Mesenchymal stem cell (in vitro differentiated cells and primary cell): Measurements from ENCODE around the gene JPT1.
A peak's percentile ranks its signal among the peaks of the same experiment; 100 is the strongest.

ENCODE experiments used
- DNase-seq: peaks from one replicate; pipeline ENCODE4 v3.0.0-alpha.2; 2013
- H2AFZ ChIP-seq: one replicate; pipeline ENCODE4 v1.6.1; 2013; ENCODE audit warnings: low read depth, mild to moderate bottlenecking, control low read depth, inconsistent platforms, low read length, moderate library complexity
- H2AK5ac ChIP-seq: 2 replicates; pipeline ENCODE4 v1.6.1; 2013; ENCODE audit warnings: low read length, moderate library complexity, mild to moderate bottlenecking, inconsistent platforms; ENCODE audit not compliant: severe bottlenecking
- H2BK120ac ChIP-seq: one replicate; pipeline ENCODE4 v1.6.1; 2013; ENCODE audit warnings: low read depth, mild to moderate bottlenecking, inconsistent platforms, low read length, moderate library complexity
- H2BK12ac ChIP-seq, 2 experiments: one replicate each; pipeline ENCODE4 v1.6.1; 2013; ENCODE audit warnings: inconsistent platforms in 2 of 2, low read length in 2 of 2, mild to moderate bottlenecking in 2 of 2, moderate library complexity in 2 of 2, control low read depth in 1 of 2
- H2BK15ac ChIP-seq: one replicate; pipeline ENCODE4 v1.6.1; 2013; ENCODE audit warnings: mild to moderate bottlenecking, low read depth, inconsistent platforms; ENCODE audit not compliant: poor library complexity, severe bottlenecking
- H2BK5ac ChIP-seq: 2 replicates; pipeline ENCODE4 v1.6.1; 2013; ENCODE audit warnings: low read depth, mild to moderate bottlenecking, low read length, control low read depth, inconsistent platforms; ENCODE audit not compliant: poor library complexity, severe bottlenecking
- H3K14ac ChIP-seq, 2 experiments: one replicate each; pipeline ENCODE4 v1.6.1; 2013; ENCODE audit warnings: inconsistent platforms in 2 of 2, low read length in 2 of 2, control low read depth in 1 of 2, mild to moderate bottlenecking in 1 of 2, moderate library complexity in 1 of 2
- H3K18ac ChIP-seq, 2 experiments: one replicate each; pipeline ENCODE4 v1.6.1; 2013; ENCODE audit warnings: inconsistent platforms in 2 of 2, low read length in 2 of 2, control low read depth in 1 of 2, low read depth in 1 of 2, mild to moderate bottlenecking in 1 of 2
- H3K23ac ChIP-seq, 2 experiments: one replicate each; pipeline ENCODE4 v1.6.1; 2013; ENCODE audit warnings: inconsistent platforms in 2 of 2, low read length in 2 of 2, mild to moderate bottlenecking in 2 of 2, moderate library complexity in 2 of 2, control low read depth in 1 of 2
- H3K27ac ChIP-seq: 2 replicates; pipeline ENCODE4 v1.5.1; 2013; ENCODE audit warnings: mild to moderate bottlenecking, moderate library complexity, low read length, control low read depth, inconsistent platforms; ENCODE audit not compliant: poor library complexity, severe bottlenecking
- H3K27me3 ChIP-seq, 2 experiments: 2 replicates each; pipeline versions ENCODE4 v1.6.1 to v1.7.0; 2013; ENCODE audit warnings: low read length in 2 of 2, mild to moderate bottlenecking in 2 of 2, moderate library complexity in 2 of 2, control low read depth in 1 of 2, inconsistent platforms in 1 of 2; ENCODE audit not compliant: control insufficient read depth in 1 of 2, insufficient read depth in 1 of 2
- H3K36me3 ChIP-seq, 2 experiments: 2 replicates each; pipeline versions ENCODE4 v1.6.1 to v1.7.0; 2013; ENCODE audit warnings: low read length in 2 of 2, control low read depth in 1 of 2, inconsistent platforms in 1 of 2, low read depth in 1 of 2, mild to moderate bottlenecking in 1 of 2; ENCODE audit not compliant: insufficient read depth in 2 of 2, control insufficient read depth in 1 of 2
- H3K4ac ChIP-seq, 2 experiments: one replicate each; pipeline ENCODE4 v1.6.1; 2013; ENCODE audit warnings: inconsistent platforms in 2 of 2, low read length in 2 of 2, mild to moderate bottlenecking in 2 of 2, moderate library complexity in 2 of 2, control low read depth in 1 of 2, low read depth in 1 of 2
- H3K4me1 ChIP-seq: 2 replicates; pipeline ENCODE4 v1.6.1; 2013; ENCODE audit warnings: low read depth, low read length, control low read depth; ENCODE audit not compliant: control insufficient read depth, insufficient read depth
- H3K4me2 ChIP-seq: 2 replicates; pipeline ENCODE4 v1.6.1; 2013; ENCODE audit warnings: low read length, mild to moderate bottlenecking, inconsistent platforms; ENCODE audit not compliant: poor library complexity, severe bottlenecking
- H3K4me3 ChIP-seq, 2 experiments: 2 replicates each; pipeline versions ENCODE4 v1.5.1 to v1.7.0; 2013; ENCODE audit warnings: low read length in 2 of 2, mild to moderate bottlenecking in 2 of 2, control low read depth in 1 of 2, low read depth in 1 of 2; ENCODE audit not compliant: insufficient read depth in 1 of 2
- H3K79me1 ChIP-seq: replicated peaks from 2 replicates; pipeline ENCODE4 v1.6.1; 2013; ENCODE audit warnings: mild to moderate bottlenecking, control low read depth, low read length, inconsistent platforms; ENCODE audit not compliant: poor library complexity, severe bottlenecking
- H3K9ac ChIP-seq: 2 replicates; pipeline ENCODE4 v1.7.0; 2013; ENCODE audit warnings: mild to moderate bottlenecking, low read length, moderate library complexity
- H3K9me3 ChIP-seq: 2 replicates; pipeline ENCODE4 v1.7.0; 2013; ENCODE audit warnings: mild to moderate bottlenecking, low read length; ENCODE audit not compliant: control insufficient read depth
- H4K8ac ChIP-seq: one replicate; pipeline ENCODE4 v1.6.1; 2013; ENCODE audit warnings: inconsistent platforms, mild to moderate bottlenecking, low read length, moderate library complexity
- H4K91ac ChIP-seq: one replicate; pipeline ENCODE4 v1.6.1; 2013; ENCODE audit warnings: mild to moderate bottlenecking, low read length, inconsistent platforms
- WGBS: methylation state at CpG from one replicate; pipeline ENCODE4 v1.1.7; 2013; ENCODE audit warnings: mixed read lengths; 5-methylcytosine and 5-hydroxymethylcytosine counted together

Gene JPT1

DNA sequence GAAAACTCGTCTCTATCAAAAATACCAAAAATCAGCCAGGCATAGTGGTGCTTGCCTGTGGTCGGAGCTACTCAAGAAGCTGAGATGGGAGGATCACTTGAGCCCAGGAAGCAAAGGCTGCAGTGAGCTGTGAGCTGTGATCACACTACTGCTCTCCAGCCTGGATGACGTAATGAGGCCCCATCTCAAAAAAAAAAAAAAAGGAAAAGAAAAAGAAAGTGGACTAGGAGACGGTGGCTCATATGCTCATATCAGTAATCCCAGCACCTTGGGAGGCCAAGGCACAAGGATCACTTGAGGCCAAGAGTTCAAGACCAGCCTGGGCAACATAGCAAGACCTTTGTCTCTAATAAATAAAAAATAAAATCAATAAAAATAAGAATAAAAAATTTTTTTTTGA, 37.3 kb upstream of the JPT1 start:
- Histone ChIP-seq H3K14ac (no peak overlapping the region), H2BK15ac (no peak overlapping the region), H3K23ac (no peak overlapping the region), H3K27ac (no peak overlapping the region), H3K18ac (no peak overlapping the region), H3K4ac (no peak overlapping the region), H4K8ac (no peak overlapping the region), H4K91ac (no peak overlapping the region), H3K9ac (peak overlapping the region; percentile 16), H3K27me3 (no peaks in the 10 kb centered on the region), H2BK12ac (no peak overlapping the region), H3K9me3 (no peaks in the 10 kb centered on the region), H3K4me1 (peaks cover 3% of the 10 kb centered on the region), H2BK120ac (no peak overlapping the region), H3K4me2 (no peak overlapping the region), H2BK5ac (no peak overlapping the region), H3K79me1 (no peaks in the 10 kb centered on the region), H3K36me3 (no peaks in the 10 kb centered on the region), H2AFZ (no peak overlapping the region), H2AK5ac (no peak overlapping the region), H3K4me3 (no peak overlapping the region)
- 68% methylated on average over 3 of the region's 4 CpGs for WGBS
- DNase-seq = peak; percentile 71

DNA sequence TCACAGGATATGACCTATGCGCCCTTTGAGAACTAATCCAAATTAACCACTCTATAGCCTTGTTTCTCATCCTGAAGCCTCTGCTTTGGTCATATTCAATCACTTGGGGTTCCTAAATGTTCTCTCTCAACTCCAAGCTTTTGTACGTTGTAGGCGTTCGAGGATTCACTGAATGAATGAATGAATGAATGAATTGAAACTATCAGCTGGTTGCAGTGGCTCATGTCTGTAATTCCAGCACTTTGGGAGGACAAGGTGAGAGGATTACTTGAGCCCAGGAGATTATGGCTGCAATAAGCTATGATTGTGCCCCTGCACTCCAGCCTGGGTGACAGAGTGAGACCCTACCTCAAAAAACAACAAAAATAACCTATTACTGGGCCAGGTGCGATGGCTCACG, 34.3 kb upstream of the JPT1 start:
- Histone ChIP-seq H3K36me3 (no peaks in the 10 kb centered on the region), H2AK5ac (peak overlapping the region; percentile 89), H2BK15ac (no peak overlapping the region), H3K14ac (no peak overlapping the region), H3K9me3 (no peaks in the 10 kb centered on the region), H3K18ac (no peak overlapping the region), H4K91ac (no peak overlapping the region), H4K8ac (no peak overlapping the region), H3K4me2 (no peak overlapping the region), H3K4me3 (no peak overlapping the region), H3K9ac (no peak overlapping the region), H2BK5ac (no peak overlapping the region), H3K79me1 (peaks cover 4% of the 10 kb centered on the region), H3K4me1 (peaks cover 3% of the 10 kb centered on the region), H2BK120ac (no peak overlapping the region), H2AFZ (no peak overlapping the region), H3K4ac (no peak overlapping the region), H3K27ac (no peak overlapping the region), H3K23ac (no peak overlapping the region), H2BK12ac (no peak overlapping the region), H3K27me3 (no peaks in the 10 kb centered on the region)
- no peak for DNase-seq
- WGBS = 97% methylated on average over 6 of the region's 6 CpGs

- Histone ChIP-seq H2BK12ac (no peak overlapping the region), H3K27me3 (no peaks in the 10 kb centered on the region), H4K91ac (no peak overlapping the region), H3K4ac (peak overlapping the region in 1 of 2 experiments; percentile 75), H3K14ac (no peak overlapping the region), H3K27ac (no peak overlapping the region), H3K4me1 (peaks cover 6% of the 10 kb centered on the region), H3K4me2 (no peak overlapping the region), H2AK5ac (peak overlapping the region; percentile 87), H2BK5ac (no peak overlapping the region), H3K18ac (peak overlapping the region in 1 of 2 experiments; percentile 21), H3K23ac (no peak overlapping the region), H3K36me3 (peaks cover 8 to 9% of the 10 kb centered on the region in 2 experiments), H2BK120ac (no peak overlapping the region), H3K9ac (no peak overlapping the region), H3K9me3 (no peaks in the 10 kb centered on the region), H3K4me3 (no peak overlapping the region), H2AFZ (no peak overlapping the region), H4K8ac (peak overlapping the region; percentile 97), H3K79me1 (peaks cover 5% of the 10 kb centered on the region), H2BK15ac (no peak overlapping the region)
- WGBS = 97% methylated on average over 9 of the region's 9 CpGs
- no peak for DNase-seq
Measured at GRCh38 chr17:75183999-75184884, 29.9 kb upstream of the JPT1 start.

DNA sequence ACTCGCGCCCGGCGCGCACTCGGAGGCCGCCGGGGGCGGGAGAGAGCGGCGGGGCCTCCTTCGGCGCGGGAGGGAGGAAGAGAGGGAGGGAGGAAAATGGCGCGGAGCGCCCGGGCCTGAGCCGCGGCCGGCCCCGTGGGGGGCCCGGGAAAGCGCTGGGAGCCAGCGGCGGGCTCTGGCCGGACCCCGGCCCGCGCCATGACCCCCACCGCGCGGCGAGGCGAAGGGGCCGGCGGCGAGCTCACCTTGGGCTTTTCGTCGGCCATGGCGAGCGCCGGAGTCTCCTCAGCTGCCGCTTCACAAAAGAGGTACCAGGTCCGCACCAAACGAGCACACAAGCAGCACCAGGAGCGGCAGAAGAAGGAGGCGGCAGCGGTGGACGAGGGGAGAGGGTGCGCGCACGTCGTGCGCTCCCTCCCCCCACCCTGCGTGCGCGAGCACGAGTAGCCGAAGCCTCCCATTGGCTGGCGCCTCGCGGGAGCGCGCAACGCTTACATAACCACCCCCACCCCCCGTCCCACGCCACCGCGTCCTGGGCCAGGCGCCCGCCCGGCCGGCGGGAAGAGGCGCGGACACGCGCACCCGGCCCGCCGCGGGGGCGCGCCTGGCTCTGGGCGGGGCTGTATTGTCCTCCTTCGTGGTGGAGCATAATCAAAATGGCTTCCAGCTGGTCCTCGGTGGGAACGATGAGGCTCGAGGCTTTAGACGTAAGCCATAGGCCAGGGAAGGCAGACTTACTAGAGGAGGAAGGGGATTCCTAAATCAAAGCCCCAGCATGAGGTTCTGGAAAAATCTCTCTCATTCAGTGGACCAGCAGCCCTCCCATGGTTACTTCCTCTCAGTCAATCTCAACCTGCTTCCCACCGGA, 28.5 kb upstream of the JPT1 start, which contains the start of gene SUMO2:
Gene SUMO2, minus strand, starts transcription at position 391 of the 868 bp plus-strand sequence. Its CDS starts 125 bp downstream, at position 266.
- DNase-seq = peak; percentile 94
- H3K36me3 ChIP-seq = peaks cover 18 to 22% of the 10 kb centered on the region in 2 experiments
- peak within 1 kb of the TSS; percentile 87 for H3K4me2 ChIP-seq
- H3K9ac ChIP-seq = peak within 1 kb of the TSS; percentile 95
- no peaks in the 10 kb centered on the region for H3K27me3 ChIP-seq
- peaks cover 5% of the 10 kb centered on the region for H3K79me1 ChIP-seq
- peak within 1 kb of the TSS; percentile 89 to 99 for H3K4ac ChIP-seq
- H4K8ac ChIP-seq = peak within 1 kb of the TSS; percentile 97
- peak within 1 kb of the TSS; percentile 95 for H4K91ac ChIP-seq
- H3K4me3 ChIP-seq = peak within 1 kb of the TSS; percentile 96 to 98
- peak within 1 kb of the TSS; percentile 98 for H2BK5ac ChIP-seq
- peaks cover 5% of the 10 kb centered on the region for H3K4me1 ChIP-seq
- H2AK5ac ChIP-seq = peak within 1 kb of the TSS; percentile 90
- H3K9me3 ChIP-seq = no peaks in the 10 kb centered on the region
- H2BK15ac ChIP-seq = peak within 1 kb of the TSS; percentile 98
- H2BK120ac ChIP-seq = peak within 1 kb of the TSS; percentile 98
- H2BK12ac ChIP-seq = peak within 1 kb of the TSS in 1 of 2 experiments; percentile 31
- peak within 1 kb of the TSS; percentile 86 to 95 for H3K14ac ChIP-seq
- peak within 1 kb of the TSS; percentile 89 to 96 for H3K23ac ChIP-seq
- no peak within 1 kb of the TSS for H2AFZ ChIP-seq
- H3K18ac ChIP-seq = peak within 1 kb of the TSS; percentile 88 to 89
- peak within 1 kb of the TSS; percentile 93 for H3K27ac ChIP-seq
- 2% methylated on average over 49 of the region's 92 CpGs for WGBS
